Keratinocyte (primary cell): ENCODE measurements around the gene ITGB4. TPM values are rescaled to one million over a fixed set of nuclear protein-coding genes. Genes with fewer than 3 reads are reported as not detected.
A peak's percentile ranks its signal among the peaks of the same experiment; 100 is the strongest.

ENCODE experiments used
- DNase-seq: peaks from one replicate; pipeline ENCODE4 v3.0.0-alpha.2; 2011; ENCODE audit warnings: low read depth, missing footprints, low spot score
- FAIRE-seq: peaks from 2 replicates; lab custom pipeline; 2011; peaks lifted over from hg19 to GRCh38; lab: Jason Lieb, UNC
- H2AFZ ChIP-seq: 2 replicates; pipeline ENCODE4 v1.6.0; 2012; ENCODE audit warnings: low read length, control low read depth, inconsistent platforms; ENCODE audit not compliant: control insufficient read depth
- H3K27ac ChIP-seq: 2 replicates; pipeline ENCODE4 v1.5.1; 2011; ENCODE audit warnings: low read length; ENCODE audit not compliant: control insufficient read depth, insufficient read depth
- H3K27me3 ChIP-seq: 3 replicates; pipeline ENCODE4 v1.6.0; 2011; ENCODE audit warnings: low read length; ENCODE audit not compliant: control insufficient read depth, insufficient read depth; ENCODE audit errors: extremely low read depth
- H3K36me3 ChIP-seq, 2 experiments: 2 replicates in 1 of 2; 3 replicates in 1 of 2; pipeline ENCODE4 v1.5.1; 2011; ENCODE audit warnings: low read length in 2 of 2, mild to moderate bottlenecking in 1 of 2; ENCODE audit not compliant: control insufficient read depth in 2 of 2, insufficient read depth in 2 of 2; ENCODE audit errors: extremely low read depth in 1 of 2
- H3K4me1 ChIP-seq: 3 replicates; pipeline ENCODE4 v1.5.1; 2011; ENCODE audit warnings: low read length; ENCODE audit not compliant: control insufficient read depth, insufficient read depth; ENCODE audit errors: extremely low read depth
- H3K4me2 ChIP-seq: 3 replicates; pipeline ENCODE4 v1.6.0; 2011; ENCODE audit warnings: low read depth, low read length; ENCODE audit not compliant: control insufficient read depth, insufficient read depth; ENCODE audit errors: extremely low read depth
- H3K4me3 ChIP-seq, 3 experiments: fragments of 200-600 bp in 1 of 3; sonication (generic) in 1 of 3; 2 replicates in 2 of 3; 3 replicates in 1 of 3; pipeline ENCODE4 v1.5.1; 2011 to 2016; ENCODE audit warnings: low read length in 3 of 3, mild to moderate bottlenecking in 3 of 3, control low read depth in 2 of 3, inconsistent platforms in 1 of 3, low read depth in 1 of 3, mixed read lengths in 1 of 3, mixed run types in 1 of 3, moderate library complexity in 1 of 3; ENCODE audit not compliant: control insufficient read depth in 2 of 3, insufficient read depth in 2 of 3; ENCODE audit errors: extremely low read depth in 1 of 3
- H3K79me2 ChIP-seq: 2 replicates; pipeline ENCODE4 v1.6.0; 2012; ENCODE audit warnings: low read length; ENCODE audit not compliant: control insufficient read depth, insufficient read depth
- H3K9ac ChIP-seq: 3 replicates; pipeline ENCODE4 v1.6.0; 2011; ENCODE audit warnings: low read length; ENCODE audit not compliant: control insufficient read depth, insufficient read depth; ENCODE audit errors: extremely low read depth
- H3K9me1 ChIP-seq: 3 replicates; pipeline ENCODE4 v1.6.0; 2011; ENCODE audit warnings: low read length; ENCODE audit not compliant: control insufficient read depth, insufficient read depth; ENCODE audit errors: extremely low read depth
- H3K9me3 ChIP-seq: 2 replicates; pipeline ENCODE4 v1.5.1; 2012; ENCODE audit warnings: low read depth, low read length; ENCODE audit not compliant: control insufficient read depth
- H4K20me1 ChIP-seq: 3 replicates; pipeline ENCODE4 v1.6.0; 2011; ENCODE audit warnings: low read length; ENCODE audit not compliant: control insufficient read depth, insufficient read depth; ENCODE audit errors: extremely low read depth
- EZH2 ChIP-seq: IDR thresholded peaks from one replicate; pipeline ENCODE4 v1.6.1; 2012; ENCODE audit warnings: inconsistent platforms, mild to moderate bottlenecking, low read length, moderate library complexity
- dilution Hi-C: fragments of 300-500 bp; cut with MboI; formaldehyde crosslinking; loops from one replicate; pipeline ENCODE4 v1.7.0; 2020; ENCODE audit warnings: low sequenced_read_pairs; ENCODE audit not compliant: extremely low pct_ligation_motif_present
- polyA plus RNA-seq, 5 experiments: library from polyadenylated mRNA; depleted of rRNA in 3 of 5; stranded (reverse) in 3 of 5; stranded (forward) in 1 of 5; unstranded in 1 of 5; fragments of >200 nt; gene quantifications; 1 replicate in 1 of 5; 2 replicates in 3 of 5; 3 replicates in 1 of 5; pipeline versions ENCODE4 v1.2.1 to v1.2.3, GENCODE V29; 2011 to 2012; ENCODE audit warnings: missing spikeins in 2 of 5, low read depth in 1 of 5, low replicate concordance in 1 of 5
- TF ChIP-seq, protein P1 (sequence below), 3 experiments: IDR thresholded peaks in 1 of 3; conservative IDR thresholded peaks in 1 of 3; optimal IDR thresholded peaks in 1 of 3; 2 replicates in 2 of 3; 3 replicates in 1 of 3; pipeline versions ENCODE3 to v1.5.1; 2011; ENCODE audit warnings: low read length in 3 of 3, mild to moderate bottlenecking in 3 of 3, moderate library complexity in 2 of 3, control low read depth in 1 of 3, inconsistent platforms in 1 of 3; ENCODE audit not compliant: insufficient read depth in 2 of 3; ENCODE audit errors: extremely low read depth in 1 of 3

The ITGB4 gene
- polyA plus RNA-seq, 1 donor (not counting 4 experiments of a cell fraction or from before 2014, with no cell fraction given): 761 TPM

DNA sequence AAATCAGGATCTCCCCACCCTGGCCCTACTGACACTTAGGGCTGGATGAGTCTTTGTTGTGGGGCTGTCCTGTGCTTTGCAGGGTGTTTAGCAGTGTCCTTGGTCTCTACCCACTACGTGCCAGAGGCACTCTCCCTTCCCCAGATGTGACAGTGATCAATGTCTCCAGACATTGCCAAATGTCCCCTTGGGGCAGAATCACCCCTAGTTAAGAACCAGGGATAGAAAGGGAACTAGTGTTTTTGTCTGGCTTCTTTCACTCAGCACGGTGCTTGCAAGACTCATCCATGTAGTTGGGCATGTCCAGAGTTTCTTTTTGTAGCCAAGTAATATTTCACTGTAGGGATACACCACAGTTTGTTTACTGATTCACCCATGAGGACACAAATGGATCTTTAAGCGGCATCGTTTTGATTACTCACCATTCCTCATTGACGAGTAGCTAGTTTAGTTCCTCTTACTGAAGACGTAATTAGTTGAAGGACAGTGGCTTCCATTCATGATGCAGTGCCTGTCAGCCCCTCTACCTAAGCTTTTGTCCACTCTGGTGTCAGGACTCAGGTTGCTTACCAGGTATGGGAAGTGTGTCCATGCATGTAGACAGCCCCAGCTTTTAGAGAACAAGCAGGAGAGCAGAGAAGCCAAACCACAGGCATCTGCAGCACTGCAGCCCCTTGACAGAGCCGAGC lies 26.0 kb upstream of the ITGB4 start:
- peak overlapping the region; percentile 75 for H3K9ac ChIP-seq

DNA sequence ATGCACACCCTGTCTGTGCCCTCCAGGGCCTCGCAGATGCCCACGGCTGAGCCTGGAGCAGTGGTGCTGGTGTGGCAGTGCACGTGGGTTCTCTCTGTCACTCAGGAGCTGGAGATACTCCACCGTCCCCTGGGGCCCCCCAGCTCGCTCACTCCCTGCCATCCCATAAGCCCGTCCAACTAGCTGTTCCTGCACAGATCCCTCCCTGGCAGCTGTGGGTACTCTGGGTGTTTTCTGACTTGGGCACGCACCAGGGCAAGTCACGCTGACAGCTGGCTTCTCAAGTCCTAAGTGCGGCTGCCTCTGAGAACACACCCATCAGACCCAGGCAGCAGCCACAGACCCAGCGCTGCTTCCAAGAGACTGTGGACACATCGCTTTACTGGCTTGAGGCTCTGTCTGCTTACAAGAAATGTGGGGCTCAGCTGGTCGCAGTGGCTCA lies 25.4 kb upstream of the ITGB4 start:
- TF ChIP-seq EZH2: no peak
- TF ChIP-seq, protein P1, sequence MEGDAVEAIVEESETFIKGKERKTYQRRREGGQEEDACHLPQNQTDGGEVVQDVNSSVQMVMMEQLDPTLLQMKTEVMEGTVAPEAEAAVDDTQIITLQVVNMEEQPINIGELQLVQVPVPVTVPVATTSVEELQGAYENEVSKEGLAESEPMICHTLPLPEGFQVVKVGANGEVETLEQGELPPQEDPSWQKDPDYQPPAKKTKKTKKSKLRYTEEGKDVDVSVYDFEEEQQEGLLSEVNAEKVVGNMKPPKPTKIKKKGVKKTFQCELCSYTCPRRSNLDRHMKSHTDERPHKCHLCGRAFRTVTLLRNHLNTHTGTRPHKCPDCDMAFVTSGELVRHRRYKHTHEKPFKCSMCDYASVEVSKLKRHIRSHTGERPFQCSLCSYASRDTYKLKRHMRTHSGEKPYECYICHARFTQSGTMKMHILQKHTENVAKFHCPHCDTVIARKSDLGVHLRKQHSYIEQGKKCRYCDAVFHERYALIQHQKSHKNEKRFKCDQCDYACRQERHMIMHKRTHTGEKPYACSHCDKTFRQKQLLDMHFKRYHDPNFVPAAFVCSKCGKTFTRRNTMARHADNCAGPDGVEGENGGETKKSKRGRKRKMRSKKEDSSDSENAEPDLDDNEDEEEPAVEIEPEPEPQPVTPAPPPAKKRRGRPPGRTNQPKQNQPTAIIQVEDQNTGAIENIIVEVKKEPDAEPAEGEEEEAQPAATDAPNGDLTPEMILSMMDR (optimal IDR thresholded peaks at IDR 0.05 in 1 of 3, IDR thresholded peaks at IDR 0.05 in 1 of 3, conservative IDR thresholded peaks at IDR 0.05 in 1 of 3; ENCODE audit: extremely low read depth in 1 of 3, insufficient read depth in 2 of 3, low read length in 3 of 3): no peak
- dilution Hi-C loops: no loop called here
- no peaks in the 10 kb centered on the region for H3K9me3 ChIP-seq
- peak overlapping the region; percentile 75 for H3K9ac ChIP-seq
- H3K36me3 ChIP-seq: peaks cover 12 to 31% of the 10 kb centered on the region in 2 experiments
- no peaks in the 10 kb centered on the region for H3K27me3 ChIP-seq
- H4K20me1 ChIP-seq: no peaks in the 10 kb centered on the region
- H2AFZ ChIP-seq: no peak overlapping the region
- H3K4me1 ChIP-seq: peaks cover 98% of the 10 kb centered on the region
- no peak overlapping the region for H3K4me3 ChIP-seq
- DNase-seq: no peak
- H3K79me2 ChIP-seq: peaks cover 20% of the 10 kb centered on the region
- H3K9me1 ChIP-seq: no peaks in the 10 kb centered on the region
- peak overlapping the region; percentile 56 for H3K4me2 ChIP-seq
- FAIRE-seq: no peak
- peak overlapping the region; percentile 86 for H3K27ac ChIP-seq

More for the DNA sequence above, 26.0 kb upstream of the ITGB4 start:
- Histone ChIP-seq H3K27ac (peak overlapping the region; percentile 86), H2AFZ (no peak overlapping the region), H3K79me2 (peaks cover 25% of the 10 kb centered on the region), H4K20me1 (no peaks in the 10 kb centered on the region), H3K4me1 (peaks cover 99% of the 10 kb centered on the region), H3K36me3 (peaks cover 14 to 33% of the 10 kb centered on the region in 2 experiments), H3K4me2 (peak overlapping the region; percentile 67), H3K4me3 (peak overlapping the region in 1 of 3 experiments; percentile 9), H3K9me3 (no peaks in the 10 kb centered on the region), H3K9me1 (no peaks in the 10 kb centered on the region), H3K27me3 (no peaks in the 10 kb centered on the region)
- TF ChIP-seq EZH2: no peak
- TF ChIP-seq, protein P1 (optimal IDR thresholded peaks at IDR 0.05 in 1 of 3, IDR thresholded peaks at IDR 0.05 in 1 of 3, conservative IDR thresholded peaks at IDR 0.05 in 1 of 3; ENCODE audit: extremely low read depth in 1 of 3, insufficient read depth in 2 of 3, low read length in 3 of 3): no peak
- DNase-seq (peak; percentile 93), FAIRE-seq (peak; percentile 84)
- dilution Hi-C loops: no loop called here
